Urothelium cell line (cell line): ENCODE results near the gene ZNF230.

Source experiments
- DNase-seq: peaks from one replicate; pipeline ENCODE4 v3.0.0; 2011; ENCODE audit warnings: low spot score, mixed read lengths
- FAIRE-seq: peaks from 2 replicates; lab custom pipeline; 2011; peaks lifted over from hg19 to GRCh38; lab: Jason Lieb, UNC

The ZNF230 gene

GRCh38 chr19:44032001-44032610, 29.3 kb downstream of the ZNF230 start:
- FAIRE-seq (no peak), DNase-seq (no peak)

- FAIRE-seq (no peak), DNase-seq (no peak)
These were observed 39.4 kb downstream of the ZNF230 start for GRCh38 chr19:44042147-44042546.

DNA sequence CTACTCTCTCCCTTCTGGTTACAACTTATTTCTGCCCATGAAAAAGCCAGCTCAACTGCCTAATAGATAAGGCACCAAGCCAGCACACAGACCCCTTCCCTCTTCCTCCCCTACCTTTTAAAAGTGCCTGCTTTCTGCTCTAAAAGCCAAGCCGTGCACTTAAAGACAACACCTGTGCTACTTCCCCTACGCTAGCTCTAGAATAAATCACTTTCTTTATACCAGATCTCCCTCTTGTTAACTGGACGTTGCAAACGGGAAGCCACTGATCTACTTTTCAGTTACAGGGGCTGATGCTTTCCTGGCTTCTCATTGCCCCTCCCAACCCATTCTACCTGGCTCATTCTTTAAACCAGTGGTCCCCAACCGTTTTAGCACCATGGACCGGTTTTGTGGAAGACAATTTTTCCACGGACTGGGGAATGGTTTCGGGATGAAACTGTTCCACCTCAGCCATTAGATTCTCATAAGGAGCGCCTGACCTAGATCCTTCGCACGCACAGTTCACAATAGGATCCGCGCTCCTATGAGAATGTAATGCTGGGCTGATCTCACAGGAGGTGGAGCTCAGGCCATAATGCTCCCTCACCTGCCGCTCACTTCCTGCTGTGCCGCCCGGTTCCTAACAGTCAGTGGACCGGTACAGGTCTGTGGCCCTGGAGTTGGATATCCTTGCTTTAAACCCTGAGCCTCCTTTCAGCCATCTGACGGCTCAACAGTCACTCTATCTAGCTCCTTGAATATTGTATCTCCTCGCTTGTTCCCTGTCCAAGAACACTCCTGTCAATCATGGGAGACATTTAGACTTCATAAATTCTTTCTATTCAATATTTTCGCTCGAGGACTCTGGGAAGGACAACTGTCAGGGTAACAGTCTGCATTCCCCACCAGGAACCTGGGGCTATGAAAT, 48.2 kb downstream of the ZNF230 start:
- no peak for DNase-seq
- FAIRE-seq = no peak

DNA sequence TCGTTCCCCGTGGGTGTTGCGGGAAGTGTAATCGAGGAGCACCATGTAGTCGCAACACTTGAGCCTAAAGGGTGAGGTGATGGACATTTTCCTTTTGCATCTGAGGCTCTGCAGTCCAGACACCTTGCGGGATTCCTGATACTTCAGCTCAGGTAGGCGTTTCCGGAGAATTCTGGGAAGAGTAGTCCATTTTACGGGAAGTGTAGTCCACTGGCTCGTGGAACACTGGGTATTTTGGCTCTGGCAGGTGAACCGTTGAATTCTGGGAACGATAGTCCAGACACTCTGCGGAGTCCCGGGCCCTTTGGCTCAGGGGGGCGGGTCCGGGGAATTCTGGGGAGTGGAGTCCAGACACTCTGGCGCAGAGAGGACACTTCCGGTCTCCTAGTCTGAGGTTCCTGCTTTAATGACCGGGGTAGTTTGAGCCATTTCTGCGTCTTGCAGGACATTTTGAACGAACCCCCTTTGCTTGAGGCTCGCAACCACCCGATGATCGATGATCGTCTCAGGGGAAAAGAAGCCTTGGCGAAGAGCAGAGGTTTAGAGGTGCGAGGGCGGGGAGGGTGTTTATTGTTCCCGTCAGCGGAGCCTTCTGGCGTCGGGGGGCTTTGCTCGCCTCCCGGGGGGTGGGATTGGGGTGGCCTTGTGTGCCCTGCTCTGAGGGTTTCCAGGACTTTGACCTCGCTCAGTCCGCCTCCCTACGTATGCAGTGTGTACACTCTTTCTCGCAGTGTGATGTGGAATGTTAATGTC, 49.1 kb downstream of the ZNF230 start, which contains the start of gene ZNF223:
TSS of gene ZNF223 (plus strand) at position 387 of the 753 bp plus-strand sequence. CDS start 3,141 bp downstream, outside the sequence.
- peak; percentile 98 for DNase-seq
- FAIRE-seq = peak; percentile 5

DNA sequence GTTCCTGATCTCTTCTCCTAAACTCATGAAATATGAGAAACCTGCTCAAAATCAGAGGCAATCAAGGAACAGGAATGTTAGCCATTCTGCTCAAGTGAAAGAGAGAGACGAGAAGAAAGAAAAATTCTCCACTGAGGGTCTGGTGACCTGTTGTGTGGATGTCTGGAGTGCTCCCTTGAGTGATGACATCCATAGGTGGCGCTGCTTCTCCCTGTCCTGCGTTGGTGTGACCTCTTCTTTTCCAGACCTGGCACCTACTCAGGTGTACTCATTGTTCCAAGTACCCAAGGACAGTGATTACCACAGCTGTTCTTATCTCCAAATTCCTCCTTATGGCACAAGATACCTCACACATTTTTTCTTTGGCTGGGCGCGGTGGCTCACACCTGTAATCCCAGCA, 53.1 kb downstream of the ZNF230 start:
- FAIRE-seq = no peak
- DNase-seq = no peak

DNA sequence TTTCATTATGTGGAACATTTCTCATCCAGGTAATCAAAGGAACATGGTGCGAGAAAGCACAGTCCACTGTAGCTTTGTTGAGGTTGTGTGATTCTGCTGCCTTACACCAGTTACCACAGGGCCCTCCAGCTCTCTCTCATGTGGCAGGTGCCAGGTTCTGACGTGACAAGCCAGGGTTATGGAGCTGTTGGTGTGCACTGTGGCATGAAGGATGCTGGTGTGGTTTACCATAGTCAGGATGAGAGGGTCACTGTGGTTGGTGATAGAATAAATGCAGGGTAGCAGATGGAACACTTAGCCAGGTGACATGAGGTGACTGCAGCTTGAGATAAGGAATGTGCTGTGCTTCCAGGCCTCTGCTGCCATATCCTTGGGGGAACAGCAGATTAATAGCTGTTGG, 56.5 kb downstream of the ZNF230 start:
- no peak for FAIRE-seq

GRCh38 chr19:44061038-44061437, 58.3 kb downstream of the ZNF230 start:
- FAIRE-seq (no peak), DNase-seq (no peak)

More for the DNA sequence above, 56.5 kb downstream of the ZNF230 start:
- DNase-seq = no peak
